ENCODE measurements around the gene CASP9.

CASP9 gene

DNA sequence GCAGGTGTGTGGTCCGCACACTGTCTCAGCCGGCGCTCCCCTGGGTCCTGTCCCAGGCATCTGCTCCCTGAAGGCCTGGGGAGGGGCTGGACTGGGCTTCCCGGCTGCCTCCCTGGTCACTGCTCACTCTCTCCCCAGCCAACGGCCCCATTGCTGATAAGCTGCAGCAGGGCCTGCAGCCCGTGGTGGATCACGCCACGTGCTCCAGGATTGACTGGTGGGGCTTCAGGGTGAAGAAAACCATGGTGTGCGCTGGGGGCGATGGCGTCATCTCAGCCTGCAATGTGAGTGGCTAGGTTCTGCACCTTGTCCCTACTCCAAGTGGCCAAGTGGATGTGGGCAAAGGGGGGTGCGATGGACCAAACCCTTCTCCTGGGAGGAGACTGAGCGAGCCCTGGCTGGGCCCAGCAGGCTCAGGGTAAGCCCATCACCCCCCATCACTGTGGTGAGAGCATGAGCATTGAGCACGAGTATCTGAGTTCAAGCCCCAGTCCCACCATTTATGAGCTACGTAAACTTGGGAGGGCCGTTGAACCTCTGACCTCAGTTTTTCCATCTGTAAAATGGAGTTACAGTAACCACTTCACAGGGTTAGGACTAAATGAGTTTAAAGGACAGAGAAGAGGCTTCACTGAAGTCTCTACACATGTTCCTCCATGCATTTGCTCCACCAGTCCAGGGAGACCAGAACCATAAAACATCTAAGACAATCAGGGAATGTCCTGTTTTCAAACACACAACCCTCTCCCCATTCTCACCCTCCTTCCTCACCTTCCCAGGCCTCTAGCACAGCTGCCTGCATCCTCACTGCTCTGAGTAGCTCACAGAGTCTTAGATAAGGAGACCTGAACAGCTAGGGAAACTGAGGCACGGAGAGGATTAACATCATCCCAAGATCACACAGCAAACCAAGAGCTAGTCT, 79.3 kb downstream of the CASP9 start:
- no peak for DNase-seq

DNA sequence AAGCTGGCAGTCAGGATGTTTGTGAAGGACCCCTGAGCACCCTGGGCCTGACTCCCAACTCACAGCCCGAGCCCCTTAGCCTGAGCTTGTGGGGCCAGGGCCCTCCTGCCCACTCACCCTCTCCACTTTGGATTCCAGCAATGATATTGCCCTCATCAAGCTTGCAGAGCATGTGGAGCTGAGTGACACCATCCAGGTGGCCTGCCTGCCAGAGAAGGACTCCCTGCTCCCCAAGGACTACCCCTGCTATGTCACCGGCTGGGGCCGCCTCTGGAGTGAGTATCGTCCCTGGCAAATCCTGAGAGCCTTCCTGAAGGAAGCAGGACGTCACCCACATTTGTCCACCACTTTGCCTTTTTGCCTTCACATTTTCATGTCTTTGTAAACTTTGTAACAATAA, 80.7 kb downstream of the CASP9 start:
- DNase-seq, result no peak

DNA sequence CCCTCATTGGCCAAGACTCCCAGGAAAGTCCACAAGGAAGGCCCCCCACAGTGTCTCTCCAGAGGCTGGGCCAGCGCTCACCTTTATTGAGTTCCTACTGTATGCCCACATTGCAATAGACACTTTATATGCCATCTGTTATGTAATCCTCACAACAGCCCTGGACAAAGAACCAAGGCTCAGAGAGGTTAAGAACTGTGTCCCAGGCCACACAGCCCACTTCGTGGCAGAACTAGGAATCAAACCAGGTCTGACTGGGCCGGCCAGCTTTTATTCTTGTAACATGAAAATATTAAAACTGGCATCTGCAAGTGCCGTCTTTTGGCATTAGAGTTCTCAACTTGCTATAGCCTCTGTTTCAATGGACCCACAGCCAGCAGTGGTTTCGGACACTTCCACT, 81.3 kb downstream of the CASP9 start:
- no peak for DNase-seq

DNA sequence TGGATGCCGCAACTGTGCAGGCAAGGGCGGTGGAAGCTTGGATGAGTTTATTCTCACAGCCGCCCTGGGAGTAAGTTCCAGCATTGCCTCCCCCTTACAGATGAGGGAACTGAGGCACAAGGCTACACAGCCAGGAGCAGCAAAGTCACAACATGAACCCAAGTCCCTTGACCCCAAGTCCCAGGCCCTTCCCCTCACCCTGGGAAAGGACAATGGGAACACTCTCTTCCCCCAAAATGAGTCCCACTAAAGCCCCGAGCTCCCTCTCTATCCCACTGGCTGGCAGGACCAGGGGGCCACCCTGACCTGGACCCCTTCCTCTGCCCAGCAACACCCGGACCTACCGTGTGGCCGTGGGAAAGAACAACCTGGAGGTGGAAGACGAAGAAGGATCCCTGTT, 81.9 kb downstream of the CASP9 start:
- DNase-seq, result no peak

All from NCI-H1436 treated with DMSO at 0.1 percent for 48 hours (cell line).